ENCODE data around the gene ITPKA.
A peak's percentile ranks its signal among the peaks of the same experiment; 100 is the strongest.

ITPKA gene

GRCh38 chr15:41536866-41537265 lies 43.2 kb downstream of the ITPKA start:
- H3K9ac ChIP-seq (ENCODE audit: low read depth, low read length, poor library complexity), result peak overlapping the region; percentile 77
- no peak overlapping the region for H3K27ac ChIP-seq (replicated peaks; ENCODE audit: low read length)
- WGBS, 2 donors (ENCODE audit: extremely low coverage in 2 of 2, insufficient read length in 2 of 2, insufficient replicate concordance in 1 of 2), result no CpG with 5 or more reads among the region's 11 CpGs
- H3K27me3 ChIP-seq (ENCODE audit: control insufficient read depth in 3 of 3, insufficient read depth in 3 of 3, low read depth in 1 of 3, low read length in 3 of 3), result no peaks in the 10 kb centered on the region
- no peaks in the 10 kb centered on the region for H3K9me3 ChIP-seq (replicated peaks in 1 of 2; ENCODE audit: control insufficient read depth in 2 of 2, insufficient read depth in 1 of 2, low read depth in 1 of 2, low read length in 2 of 2)
- H4K8ac ChIP-seq (ENCODE audit: low read depth, low read length), result no peak overlapping the region
- no peak overlapping the region for H3K23ac ChIP-seq (ENCODE audit: low read depth, low read length, poor library complexity)
- no peak overlapping the region for H2AFZ ChIP-seq (ENCODE audit: low read length)
- no peak overlapping the region for H3K14ac ChIP-seq (ENCODE audit: low read length)
- no peak overlapping the region for H2BK120ac ChIP-seq (ENCODE audit: low read depth, low read length)
- no peak for DNase-seq (ENCODE audit: low spot score)
- no peaks in the 10 kb centered on the region for H3K4me1 ChIP-seq (ENCODE audit: control insufficient read depth in 2 of 2, insufficient read depth in 1 of 2, low read depth in 1 of 2, low read length in 2 of 2)
- peaks cover 22 to 50% of the 10 kb centered on the region in 2 donors for H3K36me3 ChIP-seq (replicated peaks in 1 of 2; ENCODE audit: control insufficient read depth in 2 of 2, insufficient read depth in 2 of 2, low read length in 2 of 2)
- no peak overlapping the region for H2BK12ac ChIP-seq (ENCODE audit: low read length)
- no peaks in the 10 kb centered on the region for H3K79me1 ChIP-seq (ENCODE audit: low read depth, low read length)
- H2BK5ac ChIP-seq (ENCODE audit: low read length), result no peak overlapping the region
- no peak overlapping the region for H4K91ac ChIP-seq (ENCODE audit: low read depth, low read length, poor library complexity)
- H2BK15ac ChIP-seq (ENCODE audit: low read length), result no peak overlapping the region
- no peak overlapping the region for H2AK5ac ChIP-seq (ENCODE audit: low read depth, low read length)
- no peak overlapping the region for H3K4ac ChIP-seq (ENCODE audit: low read length)
- peak overlapping the region; percentile 57 for H3K18ac ChIP-seq (ENCODE audit: low read length)
- H3K4me2 ChIP-seq (ENCODE audit: insufficient read depth, low read length, poor library complexity, severe bottlenecking), result no peak overlapping the region
- no peak overlapping the region for H3K4me3 ChIP-seq (ENCODE audit: low read length in 2 of 2)

DNA sequence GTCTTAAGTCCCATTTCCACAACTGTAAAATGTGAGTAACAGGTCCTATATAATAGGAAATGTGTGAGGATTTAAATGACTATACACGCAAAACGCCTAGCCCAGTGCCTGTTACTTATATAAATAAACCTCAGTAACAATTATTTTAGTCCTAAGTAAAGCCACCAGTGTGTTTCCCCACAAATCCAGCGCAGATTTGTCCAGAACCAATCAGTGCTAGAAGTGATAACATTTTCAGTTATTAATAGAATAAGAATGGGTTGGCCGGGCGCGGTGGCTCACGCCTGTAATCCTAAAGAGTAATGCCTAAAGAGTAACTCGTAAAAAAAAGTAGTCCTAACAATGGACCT lies 49.8 kb downstream of the ITPKA start:
- no CpG with 5 or more reads among the region's 8 CpGs for WGBS, 2 donors (ENCODE audit: extremely low coverage in 2 of 2, insufficient read length in 2 of 2, insufficient replicate concordance in 1 of 2)
- no peak overlapping the region for H2BK120ac ChIP-seq (ENCODE audit: low read depth, low read length)
- no peak overlapping the region for H3K4ac ChIP-seq (ENCODE audit: low read length)
- no peak overlapping the region for H2BK15ac ChIP-seq (ENCODE audit: low read length)
- H3K23ac ChIP-seq (ENCODE audit: low read depth, low read length, poor library complexity), result peak overlapping the region; percentile 96
- H3K4me1 ChIP-seq (ENCODE audit: control insufficient read depth in 2 of 2, insufficient read depth in 1 of 2, low read depth in 1 of 2, low read length in 2 of 2), result no peaks in the 10 kb centered on the region
- H3K4me2 ChIP-seq (ENCODE audit: insufficient read depth, low read length, poor library complexity, severe bottlenecking), result peak overlapping the region; percentile 71
- H2BK5ac ChIP-seq (ENCODE audit: low read length), result no peak overlapping the region
- no peak overlapping the region for H3K27ac ChIP-seq (replicated peaks; ENCODE audit: low read length)
- no peak overlapping the region for H4K8ac ChIP-seq (ENCODE audit: low read depth, low read length)
- no peaks in the 10 kb centered on the region for H3K9me3 ChIP-seq (replicated peaks in 1 of 2; ENCODE audit: control insufficient read depth in 2 of 2, insufficient read depth in 1 of 2, low read depth in 1 of 2, low read length in 2 of 2)
- peak overlapping the region; percentile 25 for H2AK5ac ChIP-seq (ENCODE audit: low read depth, low read length)
- H3K9ac ChIP-seq (ENCODE audit: low read depth, low read length, poor library complexity), result peak overlapping the region; percentile 89
- H3K79me1 ChIP-seq (ENCODE audit: low read depth, low read length), result no peaks in the 10 kb centered on the region
- peak overlapping the region; percentile 92 for H2AFZ ChIP-seq (ENCODE audit: low read length)
- no peaks in the 10 kb centered on the region for H3K27me3 ChIP-seq (ENCODE audit: control insufficient read depth in 3 of 3, insufficient read depth in 3 of 3, low read depth in 1 of 3, low read length in 3 of 3)
- H3K18ac ChIP-seq (ENCODE audit: low read length), result no peak overlapping the region
- no peak overlapping the region for H4K91ac ChIP-seq (ENCODE audit: low read depth, low read length, poor library complexity)
- H3K36me3 ChIP-seq (replicated peaks in 1 of 2; ENCODE audit: control insufficient read depth in 2 of 2, insufficient read depth in 2 of 2, low read length in 2 of 2), result peaks cover 0 to 4% of the 10 kb centered on the region in 2 donors
- no peak for DNase-seq (ENCODE audit: low spot score)
- H2BK12ac ChIP-seq (ENCODE audit: low read length), result no peak overlapping the region
- H3K4me3 ChIP-seq (ENCODE audit: low read length in 2 of 2), result peak overlapping the region; percentile 93 to 96
- no peak overlapping the region for H3K14ac ChIP-seq (ENCODE audit: low read length)

GRCh38 chr15:41544650-41545015 lies 51.0 kb downstream of the ITPKA start:
- H2BK120ac ChIP-seq (ENCODE audit: low read depth, low read length), result no peak overlapping the region
- no peak overlapping the region for H2BK15ac ChIP-seq (ENCODE audit: low read length)
- H2BK12ac ChIP-seq (ENCODE audit: low read length), result no peak overlapping the region
- H3K4ac ChIP-seq (ENCODE audit: low read length), result no peak overlapping the region
- peak overlapping the region; percentile 92 for H2AFZ ChIP-seq (ENCODE audit: low read length)
- peak overlapping the region; percentile 65 for H3K9ac ChIP-seq (ENCODE audit: low read depth, low read length, poor library complexity)
- H3K18ac ChIP-seq (ENCODE audit: low read length), result no peak overlapping the region
- H3K4me2 ChIP-seq (ENCODE audit: insufficient read depth, low read length, poor library complexity, severe bottlenecking), result no peak overlapping the region
- no CpG with 5 or more reads among the region's 15 CpGs for WGBS, 2 donors (ENCODE audit: extremely low coverage in 2 of 2, insufficient read length in 2 of 2, insufficient replicate concordance in 1 of 2)
- H3K4me3 ChIP-seq (ENCODE audit: low read length in 2 of 2), result peak overlapping the region in 1 of 2 donors; percentile 9
- DNase-seq (ENCODE audit: low spot score), result no peak
- no peak overlapping the region for H4K8ac ChIP-seq (ENCODE audit: low read depth, low read length)
- H3K79me1 ChIP-seq (ENCODE audit: low read depth, low read length), result no peaks in the 10 kb centered on the region
- no peak overlapping the region for H3K23ac ChIP-seq (ENCODE audit: low read depth, low read length, poor library complexity)
- no peaks in the 10 kb centered on the region for H3K9me3 ChIP-seq (replicated peaks in 1 of 2; ENCODE audit: control insufficient read depth in 2 of 2, insufficient read depth in 1 of 2, low read depth in 1 of 2, low read length in 2 of 2)
- H2AK5ac ChIP-seq (ENCODE audit: low read depth, low read length), result peak overlapping the region; percentile 9
- no peak overlapping the region for H4K91ac ChIP-seq (ENCODE audit: low read depth, low read length, poor library complexity)
- peaks cover 0 to 4% of the 10 kb centered on the region in 2 donors for H3K36me3 ChIP-seq (replicated peaks in 1 of 2; ENCODE audit: control insufficient read depth in 2 of 2, insufficient read depth in 2 of 2, low read length in 2 of 2)
- no peak overlapping the region for H2BK5ac ChIP-seq (ENCODE audit: low read length)
- no peak overlapping the region for H3K27ac ChIP-seq (replicated peaks; ENCODE audit: low read length)
- H3K27me3 ChIP-seq (ENCODE audit: control insufficient read depth in 3 of 3, insufficient read depth in 3 of 3, low read depth in 1 of 3, low read length in 3 of 3), result no peaks in the 10 kb centered on the region
- no peaks in the 10 kb centered on the region for H3K4me1 ChIP-seq (ENCODE audit: control insufficient read depth in 2 of 2, insufficient read depth in 1 of 2, low read depth in 1 of 2, low read length in 2 of 2)
- no peak overlapping the region for H3K14ac ChIP-seq (ENCODE audit: low read length)

DNA sequence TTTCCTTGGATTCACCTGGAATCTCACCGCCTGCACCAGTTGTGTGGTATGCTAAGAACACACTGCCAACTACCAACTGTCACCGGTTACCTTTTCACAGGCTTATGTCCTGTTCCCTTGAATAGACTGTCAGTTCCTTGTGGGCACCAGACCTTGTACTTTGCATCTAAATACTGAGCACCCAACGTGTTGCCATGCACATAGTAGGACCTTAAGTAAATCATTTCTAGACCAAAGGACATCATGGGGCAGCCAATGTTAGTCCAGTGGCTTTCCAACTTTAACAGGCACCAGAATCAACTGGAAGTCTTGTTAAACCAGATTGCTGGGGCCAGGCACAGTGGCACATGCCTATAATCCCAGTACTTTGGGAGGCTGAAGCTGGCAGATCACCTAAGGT lies 51.5 kb downstream of the ITPKA start:
- no peak overlapping the region for H2BK12ac ChIP-seq (ENCODE audit: low read length)
- H3K27ac ChIP-seq (replicated peaks; ENCODE audit: low read length), result no peak overlapping the region
- H3K4me3 ChIP-seq (ENCODE audit: low read length in 2 of 2), result no peak overlapping the region
- no peak overlapping the region for H3K4ac ChIP-seq (ENCODE audit: low read length)
- H3K36me3 ChIP-seq (replicated peaks in 1 of 2; ENCODE audit: control insufficient read depth in 2 of 2, insufficient read depth in 2 of 2, low read length in 2 of 2), result peaks cover 0 to 4% of the 10 kb centered on the region in 2 donors
- no peak overlapping the region for H4K91ac ChIP-seq (ENCODE audit: low read depth, low read length, poor library complexity)
- H2BK15ac ChIP-seq (ENCODE audit: low read length), result no peak overlapping the region
- H4K8ac ChIP-seq (ENCODE audit: low read depth, low read length), result no peak overlapping the region
- H3K18ac ChIP-seq (ENCODE audit: low read length), result no peak overlapping the region
- H3K4me1 ChIP-seq (ENCODE audit: control insufficient read depth in 2 of 2, insufficient read depth in 1 of 2, low read depth in 1 of 2, low read length in 2 of 2), result no peaks in the 10 kb centered on the region
- H2AFZ ChIP-seq (ENCODE audit: low read length), result no peak overlapping the region
- H3K23ac ChIP-seq (ENCODE audit: low read depth, low read length, poor library complexity), result no peak overlapping the region
- DNase-seq (ENCODE audit: low spot score), result no peak
- H2BK120ac ChIP-seq (ENCODE audit: low read depth, low read length), result no peak overlapping the region
- no peaks in the 10 kb centered on the region for H3K9me3 ChIP-seq (replicated peaks in 1 of 2; ENCODE audit: control insufficient read depth in 2 of 2, insufficient read depth in 1 of 2, low read depth in 1 of 2, low read length in 2 of 2)
- H3K79me1 ChIP-seq (ENCODE audit: low read depth, low read length), result no peaks in the 10 kb centered on the region
- H3K9ac ChIP-seq (ENCODE audit: low read depth, low read length, poor library complexity), result no peak overlapping the region
- WGBS, 2 donors (ENCODE audit: extremely low coverage in 2 of 2, insufficient read length in 2 of 2, insufficient replicate concordance in 1 of 2), result no CpG with 5 or more reads among the region's 3 CpGs
- no peak overlapping the region for H3K14ac ChIP-seq (ENCODE audit: low read length)
- H3K27me3 ChIP-seq (ENCODE audit: control insufficient read depth in 3 of 3, insufficient read depth in 3 of 3, low read depth in 1 of 3, low read length in 3 of 3), result no peaks in the 10 kb centered on the region
- H2BK5ac ChIP-seq (ENCODE audit: low read length), result no peak overlapping the region
- H2AK5ac ChIP-seq (ENCODE audit: low read depth, low read length), result no peak overlapping the region
- H3K4me2 ChIP-seq (ENCODE audit: insufficient read depth, low read length, poor library complexity, severe bottlenecking), result no peak overlapping the region

Measured in neuronal stem cell (in vitro differentiated cells).